ENCODE results near the gene SARNP.

- TF ChIP-seq, protein P1, sequence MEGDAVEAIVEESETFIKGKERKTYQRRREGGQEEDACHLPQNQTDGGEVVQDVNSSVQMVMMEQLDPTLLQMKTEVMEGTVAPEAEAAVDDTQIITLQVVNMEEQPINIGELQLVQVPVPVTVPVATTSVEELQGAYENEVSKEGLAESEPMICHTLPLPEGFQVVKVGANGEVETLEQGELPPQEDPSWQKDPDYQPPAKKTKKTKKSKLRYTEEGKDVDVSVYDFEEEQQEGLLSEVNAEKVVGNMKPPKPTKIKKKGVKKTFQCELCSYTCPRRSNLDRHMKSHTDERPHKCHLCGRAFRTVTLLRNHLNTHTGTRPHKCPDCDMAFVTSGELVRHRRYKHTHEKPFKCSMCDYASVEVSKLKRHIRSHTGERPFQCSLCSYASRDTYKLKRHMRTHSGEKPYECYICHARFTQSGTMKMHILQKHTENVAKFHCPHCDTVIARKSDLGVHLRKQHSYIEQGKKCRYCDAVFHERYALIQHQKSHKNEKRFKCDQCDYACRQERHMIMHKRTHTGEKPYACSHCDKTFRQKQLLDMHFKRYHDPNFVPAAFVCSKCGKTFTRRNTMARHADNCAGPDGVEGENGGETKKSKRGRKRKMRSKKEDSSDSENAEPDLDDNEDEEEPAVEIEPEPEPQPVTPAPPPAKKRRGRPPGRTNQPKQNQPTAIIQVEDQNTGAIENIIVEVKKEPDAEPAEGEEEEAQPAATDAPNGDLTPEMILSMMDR (IDR thresholded peaks at IDR 0.05), result no peak
- no peak for TF ChIP-seq EZH2phosphoT487 (IDR thresholded peaks at IDR 0.05)
These were observed 70.7 kb downstream of the SARNP start for GRCh38 chr12:55746913-55747231.
